Neural crest cell (in vitro differentiated cells): Measurements from ENCODE around the gene SFN. TPM values are rescaled to one million over a fixed set of nuclear protein-coding genes. Genes with fewer than 3 reads are reported as not detected.

Experiments
- DNase-seq: peaks from one replicate; pipeline ENCODE4 v3.0.0; 2021; ENCODE audit warnings: low read depth, mixed read lengths, low spot score
- H3K27ac Mint-ChIP-seq: one replicate; pipeline ENCODE4 v1.8.0; 2021; ENCODE audit warnings: mild to moderate bottlenecking, mixed read lengths; ENCODE audit not compliant: unreplicated experiment
- H3K27me3 Mint-ChIP-seq: 2 replicates; pipeline ENCODE4 v1.8.0; 2021; ENCODE audit warnings: low read depth, mild to moderate bottlenecking, mixed read lengths
- H3K36me3 Mint-ChIP-seq: 2 replicates; pipeline ENCODE4 v1.8.0; 2021; ENCODE audit warnings: low read depth, mild to moderate bottlenecking, mixed read lengths
- H3K4me1 Mint-ChIP-seq: 2 replicates; pipeline ENCODE4 v1.8.0; 2021; ENCODE audit warnings: mixed read lengths
- H3K4me3 Mint-ChIP-seq: one replicate; pipeline ENCODE4 v1.8.0; 2021; ENCODE audit warnings: mild to moderate bottlenecking, mixed read lengths
- H3K9me3 Mint-ChIP-seq: 2 replicates; pipeline ENCODE4 v1.8.0; 2021; ENCODE audit warnings: mixed read lengths
- total RNA-seq: library from RNA; stranded (reverse); gene quantifications from 2 replicates; pipeline ENCODE4 v1.2.1, GENCODE V29; 2021
- TF ChIP-seq, protein P1 (sequence below): fragments of 200-600 bp; sonication (generic); conservative IDR thresholded peaks from 2 replicates; pipeline ENCODE4 v1.5.0; 2021; ENCODE audit warnings: antibody characterized with exemption, mild to moderate bottlenecking

The SFN gene
- total RNA-seq, 1 donor from 2014 or later: 0.30 TPM

- Mint-ChIP-seq H3K27me3 (no peaks in the 10 kb centered on the region), H3K4me3 (peak overlapping the region; percentile 6), H3K4me1 (peaks cover 4% of the 10 kb centered on the region), H3K27ac (no peak overlapping the region), H3K9me3 (no peaks in the 10 kb centered on the region), H3K36me3 (peaks cover under 1% of the 10 kb centered on the region)
- DNase-seq: no peak
- TF ChIP-seq, protein P1, sequence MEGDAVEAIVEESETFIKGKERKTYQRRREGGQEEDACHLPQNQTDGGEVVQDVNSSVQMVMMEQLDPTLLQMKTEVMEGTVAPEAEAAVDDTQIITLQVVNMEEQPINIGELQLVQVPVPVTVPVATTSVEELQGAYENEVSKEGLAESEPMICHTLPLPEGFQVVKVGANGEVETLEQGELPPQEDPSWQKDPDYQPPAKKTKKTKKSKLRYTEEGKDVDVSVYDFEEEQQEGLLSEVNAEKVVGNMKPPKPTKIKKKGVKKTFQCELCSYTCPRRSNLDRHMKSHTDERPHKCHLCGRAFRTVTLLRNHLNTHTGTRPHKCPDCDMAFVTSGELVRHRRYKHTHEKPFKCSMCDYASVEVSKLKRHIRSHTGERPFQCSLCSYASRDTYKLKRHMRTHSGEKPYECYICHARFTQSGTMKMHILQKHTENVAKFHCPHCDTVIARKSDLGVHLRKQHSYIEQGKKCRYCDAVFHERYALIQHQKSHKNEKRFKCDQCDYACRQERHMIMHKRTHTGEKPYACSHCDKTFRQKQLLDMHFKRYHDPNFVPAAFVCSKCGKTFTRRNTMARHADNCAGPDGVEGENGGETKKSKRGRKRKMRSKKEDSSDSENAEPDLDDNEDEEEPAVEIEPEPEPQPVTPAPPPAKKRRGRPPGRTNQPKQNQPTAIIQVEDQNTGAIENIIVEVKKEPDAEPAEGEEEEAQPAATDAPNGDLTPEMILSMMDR: no peak
Measured at GRCh38 chr1:26858160-26858559, 4.8 kb upstream of the SFN start.

DNA sequence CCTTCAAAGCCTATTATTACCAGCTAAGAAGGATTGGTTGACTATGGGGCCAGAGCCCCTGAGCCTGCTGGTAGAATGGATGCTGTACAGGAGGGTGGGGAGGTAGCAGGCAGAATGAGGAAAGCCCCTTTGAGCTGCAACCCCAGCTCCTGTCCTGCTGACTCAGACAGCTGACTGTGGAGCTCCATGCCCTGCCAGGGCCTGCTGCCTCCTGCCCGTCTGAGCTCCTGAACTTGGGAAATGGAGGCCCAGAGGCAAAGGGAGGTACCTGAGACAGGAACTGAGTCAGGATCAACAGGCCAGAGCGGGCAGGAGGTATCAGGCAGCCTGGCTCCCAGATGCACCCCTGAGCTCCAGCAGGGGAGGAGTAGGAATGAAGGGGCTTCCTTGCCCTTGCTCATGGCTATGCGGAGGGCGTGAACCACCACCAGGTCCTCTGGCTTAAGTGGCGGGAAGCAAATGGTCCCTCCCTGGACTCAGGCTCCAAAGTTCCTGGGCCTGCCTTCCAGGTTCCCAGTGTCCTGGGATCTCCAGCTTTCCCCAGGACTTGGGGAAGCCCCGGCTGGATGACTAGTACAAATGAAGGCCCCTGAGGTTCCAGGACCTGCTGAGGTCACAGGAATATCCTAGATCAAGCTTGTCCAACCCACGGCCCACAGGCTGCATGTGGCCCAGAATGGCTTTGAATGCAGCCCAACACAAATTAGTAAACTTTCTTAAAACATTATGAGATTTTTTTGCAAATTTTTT is 3.9 kb upstream of the SFN start:
- H3K4me1 Mint-ChIP-seq: peaks cover 5% of the 10 kb centered on the region
- no peak overlapping the region for H3K27ac Mint-ChIP-seq
- peak overlapping the region; percentile 61 for H3K4me3 Mint-ChIP-seq
- no peaks in the 10 kb centered on the region for H3K27me3 Mint-ChIP-seq
- TF ChIP-seq, protein P1: no peak
- no peaks in the 10 kb centered on the region for H3K36me3 Mint-ChIP-seq
- no peak for DNase-seq
- H3K9me3 Mint-ChIP-seq: no peaks in the 10 kb centered on the region

- no peaks in the 10 kb centered on the region for H3K36me3 Mint-ChIP-seq
- H3K27me3 Mint-ChIP-seq: no peaks in the 10 kb centered on the region
- TF ChIP-seq, protein P1: peak; percentile 26
- no peaks in the 10 kb centered on the region for H3K9me3 Mint-ChIP-seq
- H3K4me1 Mint-ChIP-seq: peaks cover 14% of the 10 kb centered on the region
- peak overlapping the region; percentile 57 for H3K27ac Mint-ChIP-seq
- H3K4me3 Mint-ChIP-seq: peak overlapping the region; percentile 70
- no peak for DNase-seq
Measured at GRCh38 chr1:26861286-26861701, 1.7 kb upstream of the SFN start.

GRCh38 chr1:26861889-26862378 is 1.0 kb upstream of the SFN start:
- Mint-ChIP-seq H3K4me1 (peaks cover 14% of the 10 kb centered on the region), H3K27ac (peak overlapping the region; percentile 71), H3K4me3 (peak overlapping the region; percentile 88), H3K36me3 (no peaks in the 10 kb centered on the region), H3K9me3 (no peaks in the 10 kb centered on the region), H3K27me3 (no peaks in the 10 kb centered on the region)
- TF ChIP-seq, protein P1: no peak
- no peak for DNase-seq

DNA sequence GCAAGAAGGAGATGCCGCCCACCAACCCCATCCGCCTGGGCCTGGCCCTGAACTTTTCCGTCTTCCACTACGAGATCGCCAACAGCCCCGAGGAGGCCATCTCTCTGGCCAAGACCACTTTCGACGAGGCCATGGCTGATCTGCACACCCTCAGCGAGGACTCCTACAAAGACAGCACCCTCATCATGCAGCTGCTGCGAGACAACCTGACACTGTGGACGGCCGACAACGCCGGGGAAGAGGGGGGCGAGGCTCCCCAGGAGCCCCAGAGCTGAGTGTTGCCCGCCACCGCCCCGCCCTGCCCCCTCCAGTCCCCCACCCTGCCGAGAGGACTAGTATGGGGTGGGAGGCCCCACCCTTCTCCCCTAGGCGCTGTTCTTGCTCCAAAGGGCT is 732 bp downstream of the SFN start:
- Mint-ChIP-seq H3K9me3 (no peaks in the 10 kb centered on the region), H3K27me3 (no peaks in the 10 kb centered on the region), H3K4me1 (peaks cover 14% of the 10 kb centered on the region), H3K27ac (no peak overlapping the region), H3K36me3 (no peaks in the 10 kb centered on the region), H3K4me3 (peak overlapping the region; percentile 88)
- TF ChIP-seq, protein P1: no peak
- DNase-seq: no peak
